HCT116 (cell line): Measurements from ENCODE around the gene KRT2. TPM values are rescaled to one million over a fixed set of nuclear protein-coding genes. Genes with fewer than 3 reads are reported as not detected.

ENCODE experiments used
- ATAC-seq: fragments of 200-7000 bp; cut with Tn5 transposase; 2 replicates; pipeline ENCODE4 v1.9.1; 2020; ENCODE audit warnings: mild to moderate bottlenecking, moderate library complexity
- BruUV-seq: library from RNA; stranded (reverse); fragments of 400-500 nt; replicated peaks from 2 replicates; lab custom pipeline; 2021; lab: Mats Ljungman, UMichigan
- CTCF ChIA-PET: fragments of 300-600 bp; sonication (Branson Sonifier 250); formaldehyde crosslinking; loops from one replicate; lab custom pipeline; 2021; ENCODE audit warnings: antibody characterized with exemption; lab: Charles Lee
- POLR2A ChIA-PET: fragments of 300-600, 350-600 bp; sonication (Branson Sonifier 250); formaldehyde crosslinking; loops from one replicate; lab custom pipeline; 2021; ENCODE audit warnings: antibody characterized with exemption; lab: Charles Lee
- RAD21 ChIA-PET, 2 experiments: fragments of 300-600 bp; sonication (Branson Sonifier 250); formaldehyde crosslinking; loops; one replicate each; lab custom pipeline; 2023; ENCODE audit warnings: low total read pairs in 2 of 2; ENCODE audit not compliant: uncharacterized antibody in 2 of 2, unreplicated experiment in 2 of 2, low non-redundant PET in 1 of 2; lab: Charles Lee
- DNase-seq: peaks from one replicate; pipeline ENCODE4 v3.0.0-alpha.2; 2010; ENCODE audit warnings: low read depth, low spot score
- H2AFZ ChIP-seq: fragments of 200-600 bp; shearing (Covaris generic), sonication (generic); 2 replicates; pipeline ENCODE4 v1.6.1; 2017; ENCODE audit warnings: low read depth, mixed run types, mixed read lengths, antibody characterized with exemption, low read length; ENCODE audit not compliant: poor library complexity, severe bottlenecking
- H3K27ac ChIP-seq: 2 replicates; pipeline ENCODE4 v1.5.1; 2012; ENCODE audit warnings: low read depth, low read length
- H3K27me3 ChIP-seq: fragments of 200-600 bp; sonication (generic); 2 replicates; pipeline ENCODE4 v1.6.1; 2016; ENCODE audit warnings: mixed run types, low read length, mixed read lengths; ENCODE audit not compliant: insufficient read depth
- H3K36me3 ChIP-seq, 2 experiments: fragments of 200-500 bp in 1 of 2; fragments of 200-600 bp in 1 of 2; sonication (Bioruptor generic) in 1 of 2; sonication (generic) in 1 of 2; 2 replicates each; pipeline versions ENCODE4 v1.5.1 to v1.6.1; 2014 to 2016; ENCODE audit warnings: low read length in 2 of 2, inconsistent platforms in 1 of 2, mixed read lengths in 1 of 2, mixed run types in 1 of 2; ENCODE audit not compliant: insufficient read depth in 2 of 2, control insufficient read depth in 1 of 2
- H3K4me1 ChIP-seq, 2 experiments: fragments of 200-600 bp in 1 of 2; sonication (generic) in 1 of 2; 2 replicates each; pipeline versions ENCODE4 v1.5.1 to v1.6.1; 2012 to 2017; ENCODE audit warnings: low read length in 2 of 2, inconsistent platforms in 1 of 2, mild to moderate bottlenecking in 1 of 2, mixed read lengths in 1 of 2, mixed run types in 1 of 2, moderate library complexity in 1 of 2; ENCODE audit not compliant: insufficient read depth in 2 of 2, control insufficient read depth in 1 of 2
- H3K4me2 ChIP-seq: fragments of 200-600 bp; sonication (generic); 2 replicates; pipeline ENCODE4 v1.6.1; 2017; ENCODE audit warnings: mixed run types, low read length, mixed read lengths
- H3K4me3 ChIP-seq, 2 experiments: fragments of 200-600 bp in 1 of 2; sonication (generic) in 1 of 2; replicated peaks in 1 of 2; 2 replicates each; pipeline ENCODE4 v1.5.1; 2011 to 2016; ENCODE audit warnings: low read length in 2 of 2, control low read depth in 1 of 2, low read depth in 1 of 2, mild to moderate bottlenecking in 1 of 2, mixed read lengths in 1 of 2, mixed run types in 1 of 2
- H3K79me2 ChIP-seq: fragments of 200-600 bp; sonication (generic); 2 replicates; pipeline ENCODE4 v1.6.1; 2017; ENCODE audit warnings: mild to moderate bottlenecking, mixed run types, low read length, moderate library complexity, mixed read lengths; ENCODE audit not compliant: insufficient read depth
- H3K9ac ChIP-seq: fragments of 200-600 bp; sonication (generic); 2 replicates; pipeline ENCODE4 v1.6.1; 2016; ENCODE audit warnings: low read length, mixed read lengths
- H3K9me2 ChIP-seq: fragments of 200-600 bp; sonication (generic), shearing (Covaris generic); 2 replicates; pipeline ENCODE4 v1.6.1; 2017; ENCODE audit warnings: mixed run types, mild to moderate bottlenecking, moderate library complexity; ENCODE audit not compliant: insufficient read depth
- H3K9me3 ChIP-seq, 2 experiments: fragments of 200-500 bp in 1 of 2; fragments of 200-600 bp in 1 of 2; sonication (Bioruptor generic) in 1 of 2; sonication (generic) in 1 of 2; 2 replicates each; pipeline ENCODE4 v1.6.1; 2014 to 2017; ENCODE audit warnings: low read length in 2 of 2, mixed read lengths in 2 of 2, inconsistent platforms in 1 of 2, low read depth in 1 of 2, mild to moderate bottlenecking in 1 of 2, mixed run types in 1 of 2, moderate library complexity in 1 of 2; ENCODE audit not compliant: control insufficient read depth in 1 of 2, insufficient read depth in 1 of 2
- H4K20me1 ChIP-seq: fragments of 200-600 bp; sonication (generic), shearing (Covaris generic); 2 replicates; pipeline ENCODE4 v1.6.1; 2017; ENCODE audit warnings: mixed run types, mild to moderate bottlenecking, moderate library complexity; ENCODE audit not compliant: insufficient read depth
- CBX3 ChIP-seq: IDR thresholded peaks from 2 replicates; pipeline ENCODE4 v1.6.1; 2012; ENCODE audit warnings: low read depth
- CEBPB ChIP-seq: IDR thresholded peaks from 2 replicates; pipeline ENCODE4 v1.6.1; 2012; ENCODE audit warnings: low read depth
- EGR1 ChIP-seq: IDR thresholded peaks from 2 replicates; pipeline ENCODE4 v1.6.1; 2012; ENCODE audit warnings: low read depth
- ELF1 ChIP-seq: IDR thresholded peaks from 2 replicates; pipeline ENCODE4 v1.6.1; 2012; ENCODE audit warnings: low read depth, borderline replicate concordance
- EZH2 ChIP-seq: fragments of 200-600 bp; sonication (generic); IDR thresholded peaks from 2 replicates; pipeline ENCODE4 v1.6.1; 2017; ENCODE audit warnings: antibody characterized with exemption, mixed run types
- EZH2phosphoT487 ChIP-seq: fragments of 200-600 bp; IDR thresholded peaks from 2 replicates; pipeline ENCODE4 v1.6.1; 2018; ENCODE audit warnings: antibody characterized with exemption, borderline replicate concordance
- FOSL1 ChIP-seq: IDR thresholded peaks from 2 replicates; pipeline ENCODE4 v1.6.1; 2012; ENCODE audit warnings: low read depth
- JUND ChIP-seq: IDR thresholded peaks from 2 replicates; pipeline ENCODE4 v1.6.1; 2012
- POLR2A ChIP-seq: IDR thresholded peaks from 2 replicates; pipeline ENCODE4 v1.7.0; 2011; ENCODE audit warnings: borderline replicate concordance; ENCODE audit not compliant: insufficient read depth, insufficient read length; ENCODE audit errors: extremely low read depth
- POLR2AphosphoS5 ChIP-seq: IDR thresholded peaks from 2 replicates; pipeline ENCODE4 v1.6.1; 2011; ENCODE audit warnings: mild to moderate bottlenecking, low read depth, low read length, moderate library complexity
- RAD21 ChIP-seq: IDR thresholded peaks from 2 replicates; pipeline ENCODE4 v1.6.1; 2012; ENCODE audit warnings: low read depth, mild to moderate bottlenecking
- SIN3A ChIP-seq: IDR thresholded peaks from 2 replicates; pipeline ENCODE4 v1.6.1; 2012; ENCODE audit warnings: low read depth
- SRF ChIP-seq: IDR thresholded peaks from 2 replicates; pipeline ENCODE4 v1.6.1; 2012; ENCODE audit warnings: low read depth
- TCF7L2 ChIP-seq: IDR thresholded peaks from 2 replicates; pipeline ENCODE4 v1.7.0; 2011; ENCODE audit warnings: borderline replicate concordance, inconsistent platforms; ENCODE audit not compliant: insufficient read depth, insufficient read length; ENCODE audit errors: extremely low read depth
- ZFX ChIP-seq: fragments of 450-650 bp; IDR thresholded peaks from 2 replicates; pipeline ENCODE4 v1.6.1; 2017
- ZNF274 ChIP-seq: fragments of 200-500 bp; sonication (Bioruptor generic); IDR thresholded peaks from 2 replicates; pipeline ENCODE4 v1.6.1; 2014; ENCODE audit warnings: mild to moderate bottlenecking, low read depth, low read length, inconsistent platforms
- intact Hi-C: fragments of 100-400 bp; cut with micrococcal nuclease; formaldehyde crosslinking; loops from 2 replicates; pipeline ENCODE4 v1.10.0; 2022
- total RNA-seq: library from RNA; stranded (reverse); gene quantifications from one replicate; pipeline ENCODE4 v1.2.1, GENCODE V29; 2021; ENCODE audit not compliant: unreplicated experiment
- TF ChIP-seq, protein P1 (sequence below): IDR thresholded peaks from 2 replicates; pipeline ENCODE4 v1.6.1; 2012
- TF ChIP-seq, protein P2 (sequence below): IDR thresholded peaks from 2 replicates; pipeline ENCODE4 v1.6.1; 2012
- TF ChIP-seq, protein P3 (sequence below), 3 experiments: fragments of 200-600 bp in 1 of 3; sonication (generic) in 1 of 3; IDR thresholded peaks in 2 of 3; conservative IDR thresholded peaks in 1 of 3; 2 replicates each; pipeline ENCODE4 v1.5.1; 2012 to 2017; ENCODE audit warnings: low read depth in 2 of 3, low read length in 2 of 3, antibody characterized with exemption in 1 of 3, borderline replicate concordance in 1 of 3, control low read depth in 1 of 3, mild to moderate bottlenecking in 1 of 3, mixed read lengths in 1 of 3, mixed run types in 1 of 3, moderate library complexity in 1 of 3; ENCODE audit not compliant: insufficient read depth in 1 of 3

Gene KRT2
- total RNA-seq, 1 experiment from 2014 or later: not detected

DNA sequence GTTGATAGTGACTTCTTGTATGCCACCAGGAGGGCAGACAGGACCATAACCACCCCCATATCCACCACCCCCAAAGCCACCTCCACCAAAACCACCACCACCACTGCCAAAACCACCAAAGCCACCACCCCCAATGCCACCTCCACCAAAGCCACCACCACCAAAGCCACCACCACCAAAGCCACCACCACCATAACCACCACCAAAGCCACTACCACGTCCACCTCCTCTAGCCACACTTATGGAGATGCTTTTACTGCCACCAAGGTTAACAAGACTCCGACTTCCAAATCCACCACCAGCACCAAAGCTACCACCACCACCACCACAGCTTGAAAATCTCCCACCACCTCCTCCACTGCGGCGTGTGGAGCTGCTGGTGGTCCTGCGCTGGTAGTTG, 27.9 kb upstream of the KRT2 start:
- Histone ChIP-seq H3K4me3 (no peak overlapping the region), H3K27me3 (peaks cover 24% of the 10 kb centered on the region), H3K4me2 (no peak overlapping the region), H3K79me2 (no peaks in the 10 kb centered on the region), H3K4me1 (no peaks in the 10 kb centered on the region), H3K36me3 (no peaks in the 10 kb centered on the region), H3K9ac (no peak overlapping the region), H3K27ac (no peak overlapping the region), H4K20me1 (no peaks in the 10 kb centered on the region), H3K9me3 (no peaks in the 10 kb centered on the region), H3K9me2 (no peaks in the 10 kb centered on the region), H2AFZ (no peak overlapping the region)
- TF ChIP-seq EZH2phosphoT487 (no peak), ZFX (no peak), SIN3A (no peak), SRF (no peak), ZNF274 (no peak), ELF1 (no peak), TCF7L2 (no peak), EZH2 (no peak)
- TF ChIP-seq, protein P1, sequence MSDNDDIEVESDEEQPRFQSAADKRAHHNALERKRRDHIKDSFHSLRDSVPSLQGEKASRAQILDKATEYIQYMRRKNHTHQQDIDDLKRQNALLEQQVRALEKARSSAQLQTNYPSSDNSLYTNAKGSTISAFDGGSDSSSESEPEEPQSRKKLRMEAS: no peak
- TF ChIP-seq, protein P2, sequence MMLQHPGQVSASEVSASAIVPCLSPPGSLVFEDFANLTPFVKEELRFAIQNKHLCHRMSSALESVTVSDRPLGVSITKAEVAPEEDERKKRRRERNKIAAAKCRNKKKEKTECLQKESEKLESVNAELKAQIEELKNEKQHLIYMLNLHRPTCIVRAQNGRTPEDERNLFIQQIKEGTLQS: no peak
- CTCF ChIA-PET: no interaction called here
- no peak for DNase-seq
- no TSS peak for BruUV-seq
- ATAC-seq: no peak
- RAD21 ChIA-PET: no interaction called here
- intact Hi-C loops: no loop called here
- POLR2A ChIA-PET: no interaction called here

DNA sequence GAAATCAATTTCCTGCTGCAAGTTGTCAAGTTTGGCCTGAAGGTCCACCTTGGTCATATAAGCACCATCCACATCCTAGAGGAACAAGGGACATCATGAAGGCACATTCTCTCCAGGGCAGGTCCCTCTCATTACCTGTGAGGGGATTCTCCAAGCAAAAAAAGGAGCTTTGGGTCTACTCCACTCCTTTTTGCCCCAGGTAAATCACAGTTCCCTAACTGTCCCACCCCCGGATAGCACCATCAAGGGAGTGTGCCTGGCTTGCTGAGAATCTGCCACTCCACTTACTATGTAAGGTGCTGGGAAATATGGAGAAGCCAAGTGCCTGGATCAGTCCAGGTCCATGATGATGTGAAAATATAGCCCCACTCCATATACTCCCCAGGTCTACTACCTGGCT, 25.7 kb upstream of the KRT2 start:
- DNase-seq: no peak
- ChIA-PET RAD21 (no interaction called here), CTCF (interaction anchor here (0.6 kb wide), 1 partner anchor 187 kb away, joined by 5 read pairs; no protein-coding TSS in a partner anchor), POLR2A (no interaction called here)
- Histone ChIP-seq H2AFZ (no peak overlapping the region), H3K4me1 (peaks cover 0 to 4% of the 10 kb centered on the region in 2 experiments; a peak in 2 of 4 replicates), H4K20me1 (no peaks in the 10 kb centered on the region), H3K4me3 (no peak overlapping the region), H3K27ac (no peak overlapping the region), H3K4me2 (no peak overlapping the region), H3K9ac (no peak overlapping the region), H3K9me2 (no peaks in the 10 kb centered on the region), H3K9me3 (no peaks in the 10 kb centered on the region), H3K36me3 (no peaks in the 10 kb centered on the region), H3K27me3 (peaks cover 34% of the 10 kb centered on the region), H3K79me2 (no peaks in the 10 kb centered on the region)
- BruUV-seq: no TSS peak
- TF ChIP-seq POLR2AphosphoS5 (no peak), CBX3 (no peak), RAD21 (no peak), SRF (no peak), SIN3A (no peak), FOSL1 (no peak), JUND (no peak), POLR2A (no peak), EGR1 (no peak), EZH2phosphoT487 (no peak), ZNF274 (no peak), CEBPB (no peak), ELF1 (no peak)
- TF ChIP-seq, protein P3, sequence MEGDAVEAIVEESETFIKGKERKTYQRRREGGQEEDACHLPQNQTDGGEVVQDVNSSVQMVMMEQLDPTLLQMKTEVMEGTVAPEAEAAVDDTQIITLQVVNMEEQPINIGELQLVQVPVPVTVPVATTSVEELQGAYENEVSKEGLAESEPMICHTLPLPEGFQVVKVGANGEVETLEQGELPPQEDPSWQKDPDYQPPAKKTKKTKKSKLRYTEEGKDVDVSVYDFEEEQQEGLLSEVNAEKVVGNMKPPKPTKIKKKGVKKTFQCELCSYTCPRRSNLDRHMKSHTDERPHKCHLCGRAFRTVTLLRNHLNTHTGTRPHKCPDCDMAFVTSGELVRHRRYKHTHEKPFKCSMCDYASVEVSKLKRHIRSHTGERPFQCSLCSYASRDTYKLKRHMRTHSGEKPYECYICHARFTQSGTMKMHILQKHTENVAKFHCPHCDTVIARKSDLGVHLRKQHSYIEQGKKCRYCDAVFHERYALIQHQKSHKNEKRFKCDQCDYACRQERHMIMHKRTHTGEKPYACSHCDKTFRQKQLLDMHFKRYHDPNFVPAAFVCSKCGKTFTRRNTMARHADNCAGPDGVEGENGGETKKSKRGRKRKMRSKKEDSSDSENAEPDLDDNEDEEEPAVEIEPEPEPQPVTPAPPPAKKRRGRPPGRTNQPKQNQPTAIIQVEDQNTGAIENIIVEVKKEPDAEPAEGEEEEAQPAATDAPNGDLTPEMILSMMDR (IDR thresholded peaks at IDR 0.05 in 2 of 3, conservative IDR thresholded peaks at IDR 0.05 in 1 of 3; ENCODE audit: borderline replicate concordance in 1 of 3, insufficient read depth in 1 of 3, low read depth in 2 of 3, low read length in 2 of 3): no peak
- TF ChIP-seq, protein P1: no peak
- ATAC-seq: no peak
- intact Hi-C loops: no loop called here
